Activated T-helper 2 cell treated with anti-CD3 and anti-CD28 coated beads, Interferon-gamma antibody, Interleukin-2, Interleukin-4, amounts not matched to agents 10 μg/mL and 5 μg/mL and 100 μg/mL, durations not matched to agents 14 hours and 24 hours and 36 hours (primary cell): Measurements from ENCODE around the gene RBBP8NL. TPM values are rescaled to one million over a fixed set of nuclear protein-coding genes. Genes with fewer than 3 reads are reported as not detected.

ENCODE experiments used
- DNase-seq: peaks from one replicate; pipeline ENCODE4 v3.0.0; 2021; ENCODE audit warnings: low spot score
- H3K27ac Mint-ChIP-seq: one replicate; pipeline ENCODE4 v1.8.0; 2021; ENCODE audit warnings: mixed read lengths
- H3K27me3 Mint-ChIP-seq: one replicate; pipeline ENCODE4 v1.8.0; 2021; ENCODE audit warnings: low read depth, mixed read lengths
- H3K36me3 Mint-ChIP-seq: one replicate; pipeline ENCODE4 v1.8.0; 2021; ENCODE audit warnings: low read depth, mixed read lengths
- H3K4me1 Mint-ChIP-seq: one replicate; pipeline ENCODE4 v1.8.0; 2021; ENCODE audit warnings: low read depth, mixed read lengths
- H3K4me3 Mint-ChIP-seq: one replicate; pipeline ENCODE4 v1.8.0; 2021; ENCODE audit warnings: low read depth, mild to moderate bottlenecking, moderate library complexity, mixed read lengths
- H3K9me3 Mint-ChIP-seq: one replicate; pipeline ENCODE4 v1.8.0; 2021; ENCODE audit warnings: mixed read lengths
- intact Hi-C: fragments of 100-400 bp; cut with micrococcal nuclease; formaldehyde crosslinking; loops from one replicate; pipeline ENCODE4 v1.15.1; 2023
- total RNA-seq: library from RNA; stranded (reverse); gene quantifications from 2 replicates; pipeline ENCODE4 v1.2.3, GENCODE V29; 2022

The RBBP8NL gene
- total RNA-seq, 1 donor from 2014 or later, result not detected

DNA sequence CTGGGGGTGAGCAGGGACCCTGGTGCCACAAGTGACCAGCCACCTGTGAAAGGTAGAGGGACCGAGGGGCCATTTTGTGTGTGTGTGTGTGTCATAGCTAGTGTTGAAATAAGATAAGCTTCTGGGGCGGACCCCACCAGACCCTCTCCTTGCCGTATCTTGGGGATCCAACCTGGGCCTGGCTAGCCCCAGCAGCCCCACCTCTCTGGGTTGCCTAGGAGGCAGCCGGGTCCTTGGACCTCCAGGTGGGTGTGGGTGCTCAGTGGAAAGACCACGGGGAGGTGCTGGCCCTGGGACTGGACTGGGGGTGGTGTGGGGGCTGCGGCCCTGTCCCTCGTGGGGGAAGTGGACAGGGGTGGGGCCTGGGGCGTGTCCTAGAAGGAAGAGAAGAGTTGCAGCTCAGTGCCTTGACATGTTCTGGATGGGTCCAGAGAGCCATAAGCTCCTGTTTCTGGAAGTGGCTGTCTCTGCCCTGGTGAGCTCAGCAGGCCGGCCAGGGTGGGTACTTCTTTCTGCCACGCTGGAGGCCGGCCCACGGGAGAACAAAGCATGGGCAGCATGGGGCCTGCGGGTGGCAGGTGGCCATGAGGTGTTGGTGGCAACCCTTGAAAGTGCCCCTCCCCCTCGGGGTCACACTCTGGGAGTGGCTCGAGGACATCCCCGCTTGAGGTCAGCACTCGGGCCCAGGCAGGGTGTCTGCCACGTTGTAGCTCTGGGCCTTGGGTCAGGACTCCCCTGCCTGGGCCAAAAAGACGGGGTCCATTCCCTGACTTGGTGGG is 8.4 kb downstream of the RBBP8NL start:
- Mint-ChIP-seq H3K4me3 (no peak overlapping the region), H3K36me3 (no peaks in the 10 kb centered on the region), H3K27ac (no peak overlapping the region), H3K27me3 (no peaks in the 10 kb centered on the region), H3K9me3 (no peaks in the 10 kb centered on the region), H3K4me1 (no peaks in the 10 kb centered on the region)
- no peak for DNase-seq
- intact Hi-C loops, result no loop called here

DNA sequence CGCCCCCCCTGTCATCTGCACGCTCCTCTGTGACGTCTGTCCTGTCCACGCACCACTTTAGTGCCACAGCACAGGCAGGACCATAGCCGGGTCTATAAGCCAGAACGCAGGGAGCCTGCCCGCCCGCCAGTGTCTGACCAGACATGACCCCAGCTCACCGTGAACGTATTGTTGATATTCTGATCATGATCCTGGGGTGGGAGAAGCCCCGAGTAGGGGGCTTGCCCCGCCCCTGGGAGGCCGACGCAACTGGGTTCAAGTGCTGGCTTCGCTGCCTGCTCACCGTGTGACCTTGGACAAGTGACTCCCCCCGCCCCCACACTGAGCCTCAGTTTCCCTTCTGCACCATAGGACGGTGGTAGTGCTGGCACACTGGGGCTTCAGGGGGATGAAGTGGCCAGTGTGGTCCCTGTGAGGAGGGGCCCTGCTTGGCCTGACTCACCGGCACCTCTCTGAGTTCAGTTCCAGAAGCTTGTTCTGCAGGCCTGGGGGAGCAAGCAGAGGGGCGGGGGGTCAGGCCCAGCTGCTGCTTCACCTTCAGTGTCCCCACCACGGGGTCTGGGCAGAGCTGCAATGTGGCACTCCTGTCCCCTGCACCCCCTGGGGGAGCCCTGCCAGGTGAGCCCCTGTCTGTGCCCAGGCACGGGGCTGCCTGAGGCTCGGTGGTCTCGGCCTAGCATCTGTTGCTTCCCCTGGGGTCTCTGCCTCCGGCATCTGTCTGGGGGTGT is 9.2 kb downstream of the RBBP8NL start:
- Mint-ChIP-seq H3K27ac (no peak overlapping the region), H3K36me3 (no peaks in the 10 kb centered on the region), H3K4me3 (no peak overlapping the region), H3K27me3 (no peaks in the 10 kb centered on the region), H3K4me1 (no peaks in the 10 kb centered on the region), H3K9me3 (no peaks in the 10 kb centered on the region)
- intact Hi-C loops, result no loop called here
- DNase-seq, result no peak

DNA sequence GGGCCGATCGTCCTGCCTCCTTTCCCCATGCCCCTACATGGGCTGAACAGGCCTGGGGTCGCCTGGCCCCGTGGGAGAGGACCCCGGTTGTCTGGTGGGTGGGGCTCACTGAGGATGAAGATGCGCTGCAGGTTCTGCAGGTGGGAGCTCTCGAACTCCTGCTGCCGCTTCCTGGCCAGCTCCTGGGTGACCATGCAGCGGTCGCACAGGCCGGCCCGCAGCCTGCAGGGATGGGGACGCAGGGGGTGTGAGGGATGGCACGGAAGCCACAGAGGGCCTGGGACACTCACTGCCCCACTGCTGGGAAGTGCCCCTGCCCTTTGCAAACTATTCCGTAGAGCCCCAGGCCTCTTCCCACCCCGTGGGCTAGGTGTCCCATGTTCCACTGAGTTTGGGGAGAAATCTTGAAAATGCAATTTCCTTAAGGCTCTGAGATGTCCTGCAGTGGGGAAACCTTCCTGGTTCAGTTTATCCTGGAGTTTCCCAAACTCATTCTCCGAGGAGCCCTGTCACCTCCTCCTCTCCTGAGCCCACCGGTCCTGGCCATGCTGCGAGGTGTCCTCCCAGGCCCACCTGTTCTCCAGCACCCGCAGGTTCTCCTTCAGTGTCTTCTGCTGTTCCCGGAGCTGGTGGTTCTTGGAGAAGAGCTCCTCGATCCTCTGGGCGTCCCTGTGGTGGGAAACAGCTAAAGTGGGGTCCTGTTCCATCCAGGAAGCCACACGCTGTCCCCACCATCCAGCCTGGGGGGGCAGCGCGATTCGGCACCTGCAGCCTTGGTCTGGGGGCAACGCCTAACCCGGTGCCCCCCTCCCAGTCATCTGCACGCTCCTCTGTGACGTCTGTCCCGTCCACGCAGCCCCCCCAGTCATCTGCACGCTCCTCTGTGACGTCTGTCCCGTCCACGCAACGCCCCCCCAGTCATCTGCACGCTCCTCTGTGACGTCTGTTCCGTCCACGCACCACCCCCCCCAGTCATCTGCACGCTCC is 10.4 kb downstream of the RBBP8NL start:
- no peak for DNase-seq
- Mint-ChIP-seq H3K27me3 (no peaks in the 10 kb centered on the region), H3K4me1 (no peaks in the 10 kb centered on the region), H3K4me3 (no peak overlapping the region), H3K9me3 (no peaks in the 10 kb centered on the region), H3K27ac (no peak overlapping the region), H3K36me3 (no peaks in the 10 kb centered on the region)
- intact Hi-C loops, result no loop called here

DNA sequence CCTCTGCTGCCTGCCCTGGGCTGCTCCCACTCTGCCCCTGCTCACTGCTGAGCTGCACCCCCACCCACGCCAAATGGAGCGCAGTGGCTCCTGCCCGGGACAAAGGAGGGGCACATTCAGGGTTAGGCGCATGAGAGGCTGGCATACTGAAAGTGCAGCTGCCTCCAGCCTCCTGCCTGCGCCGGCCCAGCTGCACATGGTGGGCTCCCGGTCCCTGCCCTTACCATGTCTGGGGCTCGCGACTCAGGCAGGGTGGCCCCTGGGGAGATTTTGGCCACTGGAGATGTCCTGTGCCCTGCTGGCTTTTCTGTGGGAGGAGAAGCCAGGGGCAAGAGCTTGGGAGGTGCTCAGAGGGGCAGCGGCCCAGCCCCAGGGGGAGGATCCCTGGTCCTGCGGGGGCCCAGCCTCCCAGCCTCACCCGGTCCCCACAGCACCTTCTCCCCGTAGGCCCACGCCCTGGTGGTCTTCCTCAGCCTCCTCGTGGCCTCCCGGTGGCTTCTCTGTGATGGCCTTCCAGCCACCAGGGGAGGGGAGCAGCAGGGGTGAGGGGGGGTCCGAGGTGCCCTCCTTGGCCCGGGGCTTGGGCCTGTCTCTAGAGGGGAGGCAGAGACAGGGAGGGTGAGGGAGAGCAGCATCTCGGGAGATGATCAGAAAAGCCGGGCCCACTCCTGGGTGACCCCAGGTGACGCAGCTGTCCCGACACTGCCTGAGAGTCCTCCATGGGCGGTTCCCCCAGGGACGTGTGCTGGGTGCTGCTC is 11.8 kb downstream of the RBBP8NL start:
- no peak for DNase-seq
- Mint-ChIP-seq H3K4me1 (no peaks in the 10 kb centered on the region), H3K27ac (no peak overlapping the region), H3K9me3 (no peaks in the 10 kb centered on the region), H3K27me3 (no peaks in the 10 kb centered on the region), H3K36me3 (no peaks in the 10 kb centered on the region), H3K4me3 (no peak overlapping the region)
- intact Hi-C loops, result no loop called here

DNA sequence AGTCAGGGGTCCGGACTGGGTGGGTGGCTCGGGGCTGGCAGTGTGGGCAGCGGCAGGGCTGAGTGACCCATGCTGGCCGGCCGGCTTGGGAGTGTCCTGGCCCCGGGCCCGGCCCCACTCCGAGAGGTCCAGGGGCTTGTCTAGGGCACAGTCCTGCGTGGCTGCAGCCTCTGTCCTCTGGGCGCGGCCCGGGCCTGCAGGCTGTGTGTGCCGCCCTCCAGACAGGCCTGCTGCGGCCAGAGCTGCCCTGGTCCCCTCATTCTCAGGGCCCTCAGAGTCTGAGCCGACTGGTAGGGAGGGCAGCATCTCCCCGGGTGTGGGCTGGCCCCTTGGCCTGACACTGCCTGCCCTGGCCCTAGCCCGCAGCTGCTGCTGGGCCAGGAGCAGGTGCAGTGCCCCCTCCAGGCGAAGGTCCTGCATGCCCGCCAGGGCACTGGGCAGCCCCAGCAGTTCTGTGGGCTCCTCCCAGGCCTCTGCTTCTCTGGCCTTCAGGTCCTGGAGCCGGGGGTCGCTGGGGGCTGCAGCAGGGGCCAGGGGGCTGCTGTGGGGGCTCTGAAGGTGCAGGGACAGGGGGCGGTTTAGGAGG is 13.3 kb downstream of the RBBP8NL start:
- no peaks in the 10 kb centered on the region for H3K27me3 Mint-ChIP-seq
- no peak overlapping the region for H3K4me3 Mint-ChIP-seq
- intact Hi-C loops, result no loop called here
- no peaks in the 10 kb centered on the region for H3K9me3 Mint-ChIP-seq
- no peaks in the 10 kb centered on the region for H3K36me3 Mint-ChIP-seq
- DNase-seq, result no peak
- no peak overlapping the region for H3K27ac Mint-ChIP-seq
- peaks cover 6% of the 10 kb centered on the region for H3K4me1 Mint-ChIP-seq

DNA sequence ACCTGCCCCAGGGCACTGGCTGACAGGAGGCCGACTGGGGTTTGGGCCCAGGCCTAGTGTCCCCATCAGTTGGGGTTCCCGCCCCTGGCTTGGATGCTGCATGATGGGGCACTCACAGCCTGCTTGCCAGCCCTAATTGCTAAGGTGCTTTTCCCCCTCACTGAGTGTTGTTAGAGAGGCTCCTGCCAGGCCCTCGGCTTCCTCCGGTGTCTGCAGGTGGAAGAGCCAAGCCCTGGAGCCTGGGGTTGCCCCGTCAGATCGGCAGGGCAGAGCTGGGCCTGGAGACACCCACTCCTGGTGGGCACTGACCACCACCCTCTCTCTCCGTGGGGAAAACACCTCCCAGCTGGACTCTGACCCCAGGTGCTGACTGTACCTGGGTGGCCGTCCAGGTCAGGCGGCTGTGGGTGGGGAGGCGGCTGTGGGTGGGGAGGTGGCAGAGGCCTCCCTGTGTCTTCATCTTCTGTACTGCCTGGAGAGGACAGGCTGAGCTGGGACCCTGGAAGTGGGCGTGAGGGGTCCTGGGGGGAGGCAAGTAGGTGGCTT is 14.2 kb downstream of the RBBP8NL start:
- H3K36me3 Mint-ChIP-seq, result no peaks in the 10 kb centered on the region
- no peak overlapping the region for H3K4me3 Mint-ChIP-seq
- DNase-seq, result no peak
- no peak overlapping the region for H3K27ac Mint-ChIP-seq
- H3K9me3 Mint-ChIP-seq, result no peaks in the 10 kb centered on the region
- H3K27me3 Mint-ChIP-seq, result no peaks in the 10 kb centered on the region
- intact Hi-C loops, result no loop called here
- peaks cover 6% of the 10 kb centered on the region for H3K4me1 Mint-ChIP-seq

DNA sequence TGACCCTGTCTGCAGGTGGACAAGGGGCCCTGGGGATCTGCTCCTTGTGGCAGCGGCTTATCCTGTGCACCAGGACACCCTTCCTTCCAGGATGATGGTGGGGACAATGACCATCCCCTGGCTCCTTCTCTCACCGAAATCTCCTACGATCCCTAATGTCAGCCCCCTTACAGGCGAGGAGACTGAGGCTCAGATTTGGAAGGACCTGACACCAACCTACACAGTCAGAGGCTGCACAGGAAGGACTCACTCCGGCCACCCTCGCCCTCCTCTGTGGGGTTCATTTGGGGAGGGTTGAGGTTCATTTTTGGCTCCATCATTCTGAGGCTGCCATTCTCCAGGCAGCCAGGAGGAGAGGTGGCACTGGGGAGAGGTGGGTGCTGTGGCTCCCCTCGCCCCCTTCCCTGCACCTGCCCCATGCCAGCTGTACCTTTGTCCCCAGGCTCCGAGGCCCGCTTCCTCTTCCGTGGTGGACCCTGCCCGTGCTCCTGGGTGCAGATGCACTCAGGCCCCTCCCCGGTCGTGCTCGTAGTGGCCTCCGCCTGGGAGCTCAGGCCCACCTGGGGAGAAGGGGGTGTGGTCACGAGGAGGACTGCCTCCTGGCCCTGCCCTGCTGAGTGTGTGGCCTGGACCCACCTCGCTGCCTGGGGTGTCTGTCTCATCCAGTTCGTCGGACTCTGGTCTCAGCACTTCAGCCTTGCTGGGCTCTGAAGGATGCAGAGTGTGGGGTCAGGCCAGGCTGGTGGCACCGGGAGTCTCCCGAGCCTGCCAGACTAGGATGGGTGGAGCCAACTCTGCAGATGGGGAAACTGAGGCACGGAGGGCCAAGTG is 14.9 kb downstream of the RBBP8NL start:
- H3K4me3 Mint-ChIP-seq, result no peak overlapping the region
- H3K27me3 Mint-ChIP-seq, result no peaks in the 10 kb centered on the region
- DNase-seq, result no peak
- no peak overlapping the region for H3K27ac Mint-ChIP-seq
- H3K36me3 Mint-ChIP-seq, result no peaks in the 10 kb centered on the region
- peaks cover 6% of the 10 kb centered on the region for H3K4me1 Mint-ChIP-seq
- intact Hi-C loops, result no loop called here
- no peaks in the 10 kb centered on the region for H3K9me3 Mint-ChIP-seq

DNA sequence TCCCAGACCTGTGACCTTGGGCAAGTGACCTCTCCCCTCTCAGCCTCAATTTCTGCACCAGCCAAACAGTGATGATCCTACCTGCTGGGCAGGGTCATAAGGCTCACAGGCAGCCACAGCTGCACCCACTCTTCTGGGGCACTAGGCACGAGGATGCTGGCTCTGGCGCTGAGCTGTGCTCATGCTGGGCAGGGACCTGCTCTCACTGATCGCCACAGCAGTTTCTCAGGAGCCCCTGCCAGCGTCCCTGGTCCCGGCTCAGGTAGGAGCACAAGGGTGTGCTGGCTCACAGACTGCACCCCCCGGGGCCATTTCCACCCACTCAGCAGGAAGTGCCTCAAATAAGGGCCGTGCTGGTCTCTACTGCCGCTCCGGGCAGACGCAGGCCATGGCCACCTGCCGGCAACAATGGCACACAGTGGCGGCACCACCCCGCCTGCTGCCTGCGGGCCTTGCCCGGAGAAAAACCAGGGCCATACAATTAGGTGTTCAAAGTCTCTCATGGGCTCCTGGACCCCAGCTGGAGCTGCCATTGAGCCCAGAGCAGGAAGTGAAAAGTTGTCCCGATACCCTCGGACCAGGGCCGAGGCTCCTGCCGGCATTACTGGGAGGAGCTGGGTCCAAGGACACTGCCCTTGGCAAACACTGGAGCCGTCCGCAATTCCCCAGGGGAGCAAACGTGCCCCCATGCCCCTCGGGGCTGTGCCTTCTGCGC is 15.7 kb downstream of the RBBP8NL start:
- no peaks in the 10 kb centered on the region for H3K36me3 Mint-ChIP-seq
- no peak overlapping the region for H3K4me3 Mint-ChIP-seq
- H3K27ac Mint-ChIP-seq, result no peak overlapping the region
- peaks cover 6% of the 10 kb centered on the region for H3K4me1 Mint-ChIP-seq
- DNase-seq, result no peak
- intact Hi-C loops, result no loop called here
- no peaks in the 10 kb centered on the region for H3K27me3 Mint-ChIP-seq
- H3K9me3 Mint-ChIP-seq, result no peaks in the 10 kb centered on the region

DNA sequence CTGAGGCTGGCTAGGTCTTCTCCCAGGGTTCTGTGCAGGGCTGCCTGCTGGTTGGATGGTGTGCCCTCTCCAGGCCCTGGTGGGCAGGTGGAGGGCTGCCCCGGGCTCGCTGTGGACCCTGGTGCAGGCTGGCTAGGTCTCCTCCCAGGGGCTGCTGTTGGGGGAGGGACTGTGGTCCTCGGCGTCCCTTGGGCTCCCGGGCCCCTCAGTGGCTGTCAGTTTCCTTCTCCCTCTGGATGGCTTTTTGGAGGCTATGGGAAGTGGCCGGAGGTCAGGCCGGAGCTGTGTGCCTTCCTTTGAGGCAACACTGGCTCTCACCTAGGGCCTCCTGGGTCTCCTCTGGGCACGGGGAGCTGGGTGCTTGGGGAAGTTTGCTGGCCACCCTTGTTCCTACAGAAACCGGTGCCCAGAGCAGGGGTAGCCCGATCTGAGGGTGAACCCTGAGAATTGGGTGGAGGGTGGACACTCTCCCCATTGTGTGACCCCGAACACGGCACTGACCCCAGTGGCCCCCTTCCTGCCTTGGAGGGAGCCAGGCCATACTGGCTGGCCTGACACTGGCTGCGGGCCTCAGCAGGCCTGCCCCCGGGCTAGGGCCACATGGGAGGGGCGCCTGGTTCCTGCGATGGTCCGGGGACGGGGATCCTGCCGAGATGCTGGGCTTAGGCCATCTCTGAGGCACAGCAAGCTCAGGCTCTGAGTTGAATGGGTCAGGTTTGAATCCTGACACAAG is 16.4 kb downstream of the RBBP8NL start:
- Mint-ChIP-seq H3K27ac (no peak overlapping the region), H3K27me3 (no peaks in the 10 kb centered on the region), H3K9me3 (no peaks in the 10 kb centered on the region), H3K4me1 (peaks cover 10% of the 10 kb centered on the region), H3K4me3 (no peak overlapping the region), H3K36me3 (no peaks in the 10 kb centered on the region)
- intact Hi-C loops, result no loop called here
- no peak for DNase-seq

DNA sequence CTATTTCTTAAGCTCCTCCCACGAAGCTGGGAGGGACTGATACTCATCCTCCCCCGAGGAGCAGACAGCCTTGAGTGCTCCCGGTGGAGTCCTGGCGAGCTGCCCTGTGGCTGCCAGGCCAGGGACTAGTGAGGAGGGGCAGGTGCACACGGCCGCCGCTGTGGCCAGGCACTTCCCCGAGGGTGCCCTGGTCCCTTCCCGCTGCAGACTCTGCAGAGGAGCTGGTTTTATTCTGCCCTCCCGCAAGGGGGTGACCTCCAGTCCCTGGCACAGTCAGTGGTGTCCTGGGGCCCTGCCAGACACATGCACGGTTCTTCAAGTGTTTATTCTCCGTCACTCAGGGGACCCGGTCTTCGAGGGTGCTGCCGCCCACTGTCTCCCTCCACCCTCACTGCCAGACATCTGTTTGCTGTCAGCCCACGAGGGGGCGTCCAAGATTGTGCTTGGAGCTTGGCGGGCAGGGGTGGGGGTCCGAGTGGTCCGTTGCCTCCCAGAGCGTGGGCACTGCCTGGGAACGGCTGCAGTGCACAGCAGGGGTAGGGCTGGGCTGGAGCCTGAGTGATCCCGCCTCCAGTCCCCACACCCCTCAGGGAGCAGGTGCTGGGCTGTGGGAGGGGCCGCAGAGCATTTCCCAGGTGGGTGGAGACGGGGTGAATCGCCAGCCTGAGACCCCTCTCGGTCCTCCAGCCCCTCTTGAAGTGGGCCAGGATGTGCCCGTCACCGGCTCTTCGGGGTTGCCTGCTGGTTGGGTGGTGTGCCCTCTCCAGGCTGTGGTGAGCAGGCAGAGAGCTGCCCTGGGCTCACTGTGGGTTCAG is 17.2 kb downstream of the RBBP8NL start:
- Mint-ChIP-seq H3K36me3 (peaks cover 2% of the 10 kb centered on the region), H3K4me1 (peaks cover 15% of the 10 kb centered on the region), H3K9me3 (no peaks in the 10 kb centered on the region), H3K27me3 (no peaks in the 10 kb centered on the region), H3K27ac (no peak overlapping the region), H3K4me3 (no peak overlapping the region)
- DNase-seq, result peak; percentile 33
- intact Hi-C loops, result loop anchor here (5.0 to 10.0 kb wide), 2 partner anchors 205 to 382 kb away; no protein-coding TSS in a partner anchor
